Heart left ventricle (tissue), 16 donors: ENCODE data around the gene CFHR5. TPM values are rescaled to one million over a fixed set of nuclear protein-coding genes. Genes with fewer than 3 reads are reported as not detected.

Experiments used
- ATAC-seq, 4 donors: fragments of 200-7000 bp; cut with Tn5 transposase; one replicate each; pipeline ENCODE4 v1.9.1; 2020 to 2022; ENCODE audit warnings: moderate library complexity in 4 of 4, mild to moderate bottlenecking in 3 of 4, moderate number of reproducible peaks in 1 of 4
- DNase-seq, 5 donors: peaks; one replicate each; pipeline ENCODE4 v3.0.0-alpha.2; 2020
- H3K27ac ChIP-seq, 12 donors: fragments of 200-600 bp; sonication (generic) in 4 of 12; one replicate each; pipeline versions ENCODE4 v1.5.0 to v1.8.0; 2016 to 2022; ENCODE audit warnings: mild to moderate bottlenecking in 2 of 12
- H3K27me3 ChIP-seq, 9 donors: fragments of 200-600 bp; sonication (generic) in 2 of 9; one replicate each; pipeline versions ENCODE4 v1.5.1 to v1.8.0; 2016 to 2022; ENCODE audit warnings: mild to moderate bottlenecking in 3 of 9
- H3K36me3 ChIP-seq, 9 donors: fragments of 200-600 bp; sonication (generic) in 2 of 9; one replicate each; pipeline versions ENCODE4 v1.5.0 to v1.8.0; 2018 to 2022; ENCODE audit warnings: mild to moderate bottlenecking in 2 of 9
- H3K4me1 ChIP-seq, 12 donors: fragments of 200-600 bp; sonication (generic) in 4 of 12; one replicate each; pipeline versions ENCODE4 v1.5.0 to v1.8.0; 2016 to 2022; ENCODE audit warnings: mild to moderate bottlenecking in 3 of 12
- H3K4me3 ChIP-seq, 12 donors: fragments of 200-600 bp; sonication (generic) in 4 of 12; one replicate each; pipeline versions ENCODE4 v1.5.0 to v1.8.0; 2017 to 2022; ENCODE audit warnings: mild to moderate bottlenecking in 9 of 12, moderate library complexity in 4 of 12
- H3K9me3 ChIP-seq, 12 donors: fragments of 200-600 bp; sonication (generic) in 4 of 12; one replicate each; pipeline versions ENCODE4 v1.5.0 to v1.8.0; 2016 to 2022; ENCODE audit warnings: mild to moderate bottlenecking in 1 of 12
- CTCF ChIP-seq, 12 donors: fragments of 200-600 bp; sonication (generic) in 4 of 12; IDR thresholded peaks; one replicate each; pipeline versions ENCODE4 v1.5.0 to v1.8.0; 2018 to 2022; ENCODE audit warnings: antibody characterized with exemption in 12 of 12, mild to moderate bottlenecking in 5 of 12
- POLR2A ChIP-seq, 2 donors: fragments of 450-650 bp; IDR thresholded peaks; one replicate each; pipeline ENCODE4 v1.6.1; 2017; ENCODE audit warnings: antibody characterized with exemption in 2 of 2, mild to moderate bottlenecking in 2 of 2, moderate library complexity in 2 of 2
- WGBS, 4 donors: extraction: QIAGEN DNeasy Blood & Tissue Kit in 2 of 4; methylation state at CpG; one replicate each; pipeline versions ENCODE4 v1.1.5 to v1.1.7; 2013 to 2018; 5-methylcytosine and 5-hydroxymethylcytosine counted together
- intact Hi-C, 10 donors: fragments of 100-400 bp; cut with DNase I; formaldehyde crosslinking; loops; one replicate each; pipeline versions ENCODE4 v1.11.1 to v1.14.2; 2022
- polyA plus RNA-seq, 2 donors: library from polyadenylated mRNA; stranded (reverse); fragments of 200-250 nt; gene quantifications; one replicate each; pipeline ENCODE4 v1.2.3, GENCODE V29; 2013
- total RNA-seq, 9 donors: library from RNA; depleted of rRNA in 2 of 9; stranded (reverse); fragments of >200 nt in 2 of 9; fragmentation: NEBNext Ultra II Directional in 3 of 9; extraction: Animal tissue kit (Norgen Biotek cat#: 25700) in 3 of 9; gene quantifications; one replicate each; pipeline versions ENCODE4 v1.1.0 to v1.2.4, GENCODE V29; 2016 to 2023
- donor health status: ischemic (EF 13 %, LVEDD 7.1; RV severe dilation, severe dysfunction).
- donor health status: healthy with polysubstance abuse.
- donor health status: DM: no; HTN: yes; CAD: no.
- donor health status: DM: no; HTN: no; CAD: no.
- donor health status: ischemic (EF 25% LVEDD 6.9; RV normal size, moderate dysfunction).
- donor health status: ischemic (EF 25% LVEDD 5.7; RV mildly dilated, moderate dysfunction).
- donor health status: healthy.
- donor health status: DM: yes; HTN: yes; CAD: no.
- donor health status: ischemic (EF 35%, LVEDD 5.7; RV mildly dilated, moderate dysfunction).
- donor health status: nonischemic (EF 11% LVEDD 7.7; RV severe dilation, severe dysfunction).
- donor health status: DM: yes; HTN: yes; CAD: no.
- donor health status: PGD.
- donor health status: ischemic (EF 29% LVEDD 5.4; RV normal size, mild dysfunction).
- donor health status: nonischemic (EF 23%, LVEDD 6.1; RV moderate dilation, normal function).

CFHR5 gene
- total and polyA plus RNA-seq, 11 donors, result not detected

GRCh38 chr1:197017558-197018146 lies 40.3 kb downstream of the CFHR5 start:
- peak in 2 of 4 donors; percentile 22 to 80 for ATAC-seq
- no peaks in the 10 kb centered on the region for H3K4me1 ChIP-seq
- 45 to 59% (median 50%) methylated on average over 8 of the region's 8 CpGs for WGBS, 4 donors
- TF ChIP-seq POLR2A (IDR thresholded peaks at IDR 0.05) (no peak), CTCF (IDR thresholded peaks at IDR 0.05) (no peak)
- H3K27ac ChIP-seq, result no peak overlapping the region
- no peaks in the 10 kb centered on the region for H3K27me3 ChIP-seq
- intact Hi-C loops, result no loop called here
- DNase-seq, result peak in 4 of 5 donors; percentile 18 to 34 (median 32)
- no peaks in the 10 kb centered on the region for H3K36me3 ChIP-seq
- peak overlapping the region in 1 of 12 donors; percentile 6 for H3K4me3 ChIP-seq
- H3K9me3 ChIP-seq, result peaks cover 0 to 4% (median 0%) of the 10 kb centered on the region in 12 donors

GRCh38 chr1:197021716-197022115 lies 44.4 kb downstream of the CFHR5 start:
- Histone ChIP-seq H3K4me1 (no peaks in the 10 kb centered on the region), H3K27ac (no peak overlapping the region), H3K9me3 (no peaks in the 10 kb centered on the region), H3K36me3 (no peaks in the 10 kb centered on the region), H3K27me3 (no peaks in the 10 kb centered on the region), H3K4me3 (no peak overlapping the region)
- TF ChIP-seq CTCF (IDR thresholded peaks at IDR 0.05), result no peak
- TF ChIP-seq POLR2A (IDR thresholded peaks at IDR 0.05), result no peak
- intact Hi-C loops, result no loop called here
- 37 to 50% (median 40%) methylated on average over 4 of the region's 4 CpGs for WGBS, 4 donors
- DNase-seq, result no peak
- ATAC-seq, result no peak

GRCh38 chr1:197024460-197024859 lies 47.1 kb downstream of the CFHR5 start:
- Histone ChIP-seq H3K27me3 (no peaks in the 10 kb centered on the region), H3K9me3 (peaks cover 0 to 5% (median 0%) of the 10 kb centered on the region in 12 donors), H3K36me3 (no peaks in the 10 kb centered on the region), H3K4me3 (no peak overlapping the region), H3K4me1 (no peaks in the 10 kb centered on the region), H3K27ac (no peak overlapping the region)
- WGBS, 4 donors, result 0 to 94% (median 68%) methylated on average over 1 of the region's 1 CpG
- ATAC-seq (no peak), DNase-seq (no peak)
- TF ChIP-seq CTCF (IDR thresholded peaks at IDR 0.05), result no peak
- no peak for TF ChIP-seq POLR2A (IDR thresholded peaks at IDR 0.05)
- intact Hi-C loops, result no loop called here

- Histone ChIP-seq H3K9me3 (peaks cover 0 to 5% (median 0%) of the 10 kb centered on the region in 12 donors), H3K27ac (no peak overlapping the region), H3K36me3 (no peaks in the 10 kb centered on the region), H3K4me1 (no peaks in the 10 kb centered on the region), H3K27me3 (no peaks in the 10 kb centered on the region), H3K4me3 (no peak overlapping the region)
- intact Hi-C loops, result no loop called here
- 88 to 91% (median 89%) methylated on average over 6 of the region's 6 CpGs for WGBS, 4 donors
- TF ChIP-seq CTCF (IDR thresholded peaks at IDR 0.05) (no peak), POLR2A (IDR thresholded peaks at IDR 0.05) (no peak)
- DNase-seq (no peak), ATAC-seq (no peak)
Measured at GRCh38 chr1:197027359-197027758, 50.0 kb downstream of the CFHR5 start.
